ENCODE measurements around the gene PCNX2. TPM values are rescaled to one million over a fixed set of nuclear protein-coding genes. Genes with fewer than 3 reads are reported as not detected.

PCNX2 gene
- total RNA-seq, 1 experiment from 2014 or later, result 96.2 TPM

DNA sequence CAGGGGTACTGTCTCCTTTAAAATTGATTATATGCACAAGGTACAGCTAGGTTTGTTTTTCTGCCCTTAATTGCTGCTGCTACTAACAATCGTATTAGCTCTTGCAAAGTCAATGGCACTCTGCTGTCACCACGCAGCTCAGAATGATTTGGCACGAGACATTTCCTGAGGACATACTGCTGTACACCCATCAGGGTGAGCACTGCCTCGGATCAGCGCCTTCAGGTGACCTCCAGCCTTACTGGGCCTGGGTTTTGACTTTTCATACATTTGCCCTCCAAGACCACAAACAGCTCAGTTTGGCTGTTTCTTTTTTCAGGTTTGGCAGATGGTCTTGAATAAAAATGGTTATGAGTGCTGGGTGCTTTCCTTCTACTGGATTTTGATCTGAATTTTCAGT is 234.3 kb downstream of the PCNX2 start:
- Histone ChIP-seq H3K4me2 (ENCODE audit: low read depth, low read length, poor library complexity, severe bottlenecking) (no peak overlapping the region), H3K9ac (ENCODE audit: low read length) (no peak overlapping the region), H3K4me1 (ENCODE audit: low read length) (peaks cover 13% of the 10 kb centered on the region), H3K79me2 (ENCODE audit: low read length) (no peaks in the 10 kb centered on the region), H3K27ac (ENCODE audit: low read length) (no peak overlapping the region), H3K36me3 (ENCODE audit: insufficient read depth, low read length) (peaks cover 6% of the 10 kb centered on the region; the same call in 1 of the 2 replicates), H3K9me3 (ENCODE audit: low read length) (no peaks in the 10 kb centered on the region), H3K9me2 (replicated peaks; ENCODE audit: insufficient read depth, low read length) (no peaks in the 10 kb centered on the region), H4K20me1 (ENCODE audit: insufficient read depth, low read depth, low read length) (no peaks in the 10 kb centered on the region), H3K4me3 (ENCODE audit: low read length) (no peak overlapping the region), H2AFZ (ENCODE audit: low read length) (no peak overlapping the region), H3K27me3 (ENCODE audit: low read length) (no peaks in the 10 kb centered on the region)
- no peak for DNase-seq

DNA sequence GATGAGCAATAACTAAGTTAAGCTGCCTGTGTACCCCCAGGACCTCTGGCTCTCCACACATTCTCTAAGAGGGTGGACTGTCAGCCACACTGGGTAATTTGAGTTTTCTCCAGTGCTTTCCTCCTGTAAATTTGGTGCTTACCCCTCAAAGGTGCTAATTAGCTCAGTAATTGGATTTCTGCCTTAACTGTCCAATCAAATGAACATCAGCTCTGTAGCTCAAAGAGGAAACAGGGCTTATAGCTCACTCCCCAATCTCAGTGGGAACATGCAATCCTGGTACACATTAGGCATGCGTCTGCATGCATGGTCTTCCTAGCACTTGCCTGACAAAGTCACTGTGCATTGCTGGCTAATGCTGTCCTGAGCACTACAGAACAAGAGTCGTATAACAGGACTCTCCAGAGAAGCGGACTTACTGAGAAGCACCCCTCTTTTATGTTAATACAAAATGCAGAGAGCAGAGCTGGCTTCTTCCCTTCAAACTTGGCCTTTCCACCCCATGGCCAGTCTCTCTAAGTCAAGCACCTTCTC is 235.0 kb downstream of the PCNX2 start:
- Histone ChIP-seq H3K27me3 (ENCODE audit: low read length) (no peaks in the 10 kb centered on the region), H3K4me2 (ENCODE audit: low read depth, low read length, poor library complexity, severe bottlenecking) (no peak overlapping the region), H3K4me1 (ENCODE audit: low read length) (peaks cover 18% of the 10 kb centered on the region), H3K9ac (ENCODE audit: low read length) (no peak overlapping the region), H2AFZ (ENCODE audit: low read length) (no peak overlapping the region), H3K36me3 (ENCODE audit: insufficient read depth, low read length) (peaks cover 6% of the 10 kb centered on the region; the same call in 1 of the 2 replicates), H3K27ac (ENCODE audit: low read length) (no peak overlapping the region), H3K79me2 (ENCODE audit: low read length) (no peaks in the 10 kb centered on the region), H3K9me2 (replicated peaks; ENCODE audit: insufficient read depth, low read length) (no peaks in the 10 kb centered on the region), H3K9me3 (ENCODE audit: low read length) (no peaks in the 10 kb centered on the region), H4K20me1 (ENCODE audit: insufficient read depth, low read depth, low read length) (no peaks in the 10 kb centered on the region), H3K4me3 (ENCODE audit: low read length) (no peak overlapping the region)
- no peak for DNase-seq

DNA sequence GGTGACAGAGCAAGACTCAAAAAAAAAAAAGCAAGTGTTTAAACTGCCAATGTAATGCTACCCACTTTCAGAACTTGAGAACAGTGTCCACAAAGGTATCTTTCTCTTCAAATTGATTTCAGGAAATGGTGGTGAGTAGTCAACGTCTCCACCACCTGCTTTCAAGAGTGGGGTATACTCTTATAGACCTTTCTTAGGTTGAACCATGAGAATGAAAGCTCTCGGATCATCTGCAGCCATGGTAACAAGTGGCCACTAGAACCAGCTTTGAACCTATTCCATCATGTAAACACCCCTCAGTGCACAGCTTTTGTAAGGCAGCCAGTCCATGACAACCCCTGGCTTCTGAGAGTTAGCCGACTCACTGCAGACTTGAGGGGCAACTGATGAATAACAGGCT is 237.7 kb downstream of the PCNX2 start:
- no peak overlapping the region for H3K4me2 ChIP-seq (ENCODE audit: low read depth, low read length, poor library complexity, severe bottlenecking)
- no peaks in the 10 kb centered on the region for H3K79me2 ChIP-seq (ENCODE audit: low read length)
- H3K27me3 ChIP-seq (ENCODE audit: low read length), result no peaks in the 10 kb centered on the region
- no peak overlapping the region for H3K27ac ChIP-seq (ENCODE audit: low read length)
- H3K4me3 ChIP-seq (ENCODE audit: low read length), result no peak overlapping the region
- H3K36me3 ChIP-seq (ENCODE audit: insufficient read depth, low read length), result no peaks in the 10 kb centered on the region; the same call in 1 of the 2 replicates
- peaks cover 18% of the 10 kb centered on the region for H3K4me1 ChIP-seq (ENCODE audit: low read length)
- H4K20me1 ChIP-seq (ENCODE audit: insufficient read depth, low read depth, low read length), result no peaks in the 10 kb centered on the region
- no peak overlapping the region for H3K9ac ChIP-seq (ENCODE audit: low read length)
- H3K9me3 ChIP-seq (ENCODE audit: low read length), result no peaks in the 10 kb centered on the region
- no peaks in the 10 kb centered on the region for H3K9me2 ChIP-seq (replicated peaks; ENCODE audit: insufficient read depth, low read length)
- H2AFZ ChIP-seq (ENCODE audit: low read length), result no peak overlapping the region
- no peak for DNase-seq

DNA sequence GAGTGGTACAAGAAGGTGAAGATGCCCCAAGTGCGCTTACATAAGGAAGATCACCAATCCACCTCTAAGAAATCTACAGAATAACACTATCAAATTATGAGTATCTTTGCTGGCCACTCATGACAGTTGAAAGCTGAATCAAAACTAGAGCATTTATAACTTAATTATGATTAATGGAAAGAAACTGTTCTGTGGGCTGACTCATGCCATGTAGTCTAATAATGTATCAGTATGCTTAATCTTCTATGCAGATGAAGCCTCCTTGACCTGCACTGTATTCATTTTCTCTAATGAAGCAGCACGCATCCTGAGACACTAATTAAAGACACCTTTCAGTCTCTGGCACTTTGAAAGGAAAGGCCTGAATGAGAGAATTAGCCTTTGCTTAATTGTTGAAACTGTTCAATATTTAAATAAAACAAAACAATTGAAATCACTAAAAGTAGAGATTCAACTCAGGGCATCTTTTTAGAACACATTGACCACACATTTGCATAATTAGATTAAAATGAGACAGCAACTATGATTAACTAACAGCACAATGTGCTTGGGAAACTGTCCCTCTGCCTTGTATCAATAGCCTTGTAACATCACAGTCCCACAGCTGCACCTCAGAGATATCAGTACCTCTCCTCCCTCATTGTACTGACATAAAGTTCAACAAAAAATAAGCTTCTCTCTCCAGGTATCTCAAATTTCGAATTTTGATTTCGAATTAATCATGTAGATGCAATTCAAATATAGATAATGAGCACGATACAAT is 239.5 kb downstream of the PCNX2 start:
- no peak for DNase-seq
- Histone ChIP-seq H4K20me1 (ENCODE audit: insufficient read depth, low read depth, low read length) (no peaks in the 10 kb centered on the region), H3K27ac (ENCODE audit: low read length) (peak overlapping the region; percentile 17; the same call in 1 of the 2 replicates), H3K4me1 (ENCODE audit: low read length) (peaks cover 18% of the 10 kb centered on the region), H3K27me3 (ENCODE audit: low read length) (no peaks in the 10 kb centered on the region), H3K36me3 (ENCODE audit: insufficient read depth, low read length) (no peaks in the 10 kb centered on the region; the same call in 1 of the 2 replicates), H3K9ac (ENCODE audit: low read length) (no peak overlapping the region), H3K4me3 (ENCODE audit: low read length) (no peak overlapping the region), H3K4me2 (ENCODE audit: low read depth, low read length, poor library complexity, severe bottlenecking) (peak overlapping the region; percentile 35), H3K79me2 (ENCODE audit: low read length) (no peaks in the 10 kb centered on the region), H2AFZ (ENCODE audit: low read length) (no peak overlapping the region), H3K9me2 (replicated peaks; ENCODE audit: insufficient read depth, low read length) (no peaks in the 10 kb centered on the region), H3K9me3 (ENCODE audit: low read length) (no peaks in the 10 kb centered on the region)

DNA sequence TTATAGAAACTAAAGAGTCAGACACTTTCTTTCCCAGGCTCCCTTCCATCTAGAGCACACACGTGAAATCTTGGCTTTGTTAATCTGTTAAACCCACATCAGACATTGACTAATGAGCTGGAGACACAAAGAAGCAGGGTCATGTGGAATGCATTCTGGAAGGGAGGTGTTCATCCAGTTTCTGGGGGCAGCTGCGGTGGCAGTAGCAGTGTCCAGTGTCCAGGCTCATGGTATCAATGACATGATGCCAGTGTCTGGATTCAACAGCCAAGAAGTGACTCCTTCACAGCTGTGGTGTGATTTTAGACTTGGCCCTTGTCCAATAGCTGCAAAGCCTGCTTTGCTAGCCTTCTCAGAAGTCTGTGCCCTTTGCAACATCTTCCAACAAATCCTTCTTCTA is 249.9 kb downstream of the PCNX2 start:
- no peak for DNase-seq
- H3K4me1 ChIP-seq (ENCODE audit: low read length), result no peaks in the 10 kb centered on the region
- no peaks in the 10 kb centered on the region for H4K20me1 ChIP-seq (ENCODE audit: insufficient read depth, low read depth, low read length)
- H3K4me2 ChIP-seq (ENCODE audit: low read depth, low read length, poor library complexity, severe bottlenecking), result no peak overlapping the region
- no peaks in the 10 kb centered on the region for H3K9me3 ChIP-seq (ENCODE audit: low read length)
- H3K79me2 ChIP-seq (ENCODE audit: low read length), result no peaks in the 10 kb centered on the region; the same call in none of the 2 replicates
- no peaks in the 10 kb centered on the region for H3K27me3 ChIP-seq (ENCODE audit: low read length)
- H3K36me3 ChIP-seq (ENCODE audit: insufficient read depth, low read length), result no peaks in the 10 kb centered on the region
- no peak overlapping the region for H3K27ac ChIP-seq (ENCODE audit: low read length)
- no peak overlapping the region for H2AFZ ChIP-seq (ENCODE audit: low read length)
- no peaks in the 10 kb centered on the region for H3K9me2 ChIP-seq (replicated peaks; ENCODE audit: insufficient read depth, low read length)
- H3K9ac ChIP-seq (ENCODE audit: low read length), result no peak overlapping the region
- no peak overlapping the region for H3K4me3 ChIP-seq (ENCODE audit: low read length)

DNA sequence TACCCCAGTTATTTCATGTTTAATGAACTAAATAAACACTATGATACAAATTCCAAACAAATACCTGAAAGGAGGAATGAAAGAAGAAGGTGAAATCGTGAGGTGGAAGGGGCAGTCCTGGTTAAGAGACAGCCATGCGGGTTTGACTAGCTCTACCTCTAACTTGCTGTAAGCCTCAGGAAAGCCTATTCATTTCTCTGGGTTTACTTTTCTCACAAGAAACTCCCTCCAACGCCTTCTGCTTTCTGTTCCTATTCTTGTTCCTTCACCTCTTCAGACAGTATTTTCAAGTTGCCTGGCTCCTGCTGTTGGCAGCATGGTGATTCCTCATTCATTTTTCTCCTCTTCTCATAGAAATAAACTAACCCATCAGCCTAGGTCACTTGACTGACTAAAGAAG is 252.7 kb downstream of the PCNX2 start:
- no peak overlapping the region for H3K9ac ChIP-seq (ENCODE audit: low read length)
- H4K20me1 ChIP-seq (ENCODE audit: insufficient read depth, low read depth, low read length), result no peaks in the 10 kb centered on the region
- no peaks in the 10 kb centered on the region for H3K4me1 ChIP-seq (ENCODE audit: low read length)
- H3K27ac ChIP-seq (ENCODE audit: low read length), result no peak overlapping the region
- H2AFZ ChIP-seq (ENCODE audit: low read length), result no peak overlapping the region
- no peaks in the 10 kb centered on the region for H3K9me3 ChIP-seq (ENCODE audit: low read length)
- H3K4me3 ChIP-seq (ENCODE audit: low read length), result no peak overlapping the region
- H3K4me2 ChIP-seq (ENCODE audit: low read depth, low read length, poor library complexity, severe bottlenecking), result no peak overlapping the region
- H3K9me2 ChIP-seq (replicated peaks; ENCODE audit: insufficient read depth, low read length), result no peaks in the 10 kb centered on the region
- DNase-seq, result no peak
- H3K79me2 ChIP-seq (ENCODE audit: low read length), result no peaks in the 10 kb centered on the region; the same call in 1 of the 2 replicates
- H3K27me3 ChIP-seq (ENCODE audit: low read length), result no peaks in the 10 kb centered on the region
- no peaks in the 10 kb centered on the region for H3K36me3 ChIP-seq (ENCODE audit: insufficient read depth, low read length)

DNA sequence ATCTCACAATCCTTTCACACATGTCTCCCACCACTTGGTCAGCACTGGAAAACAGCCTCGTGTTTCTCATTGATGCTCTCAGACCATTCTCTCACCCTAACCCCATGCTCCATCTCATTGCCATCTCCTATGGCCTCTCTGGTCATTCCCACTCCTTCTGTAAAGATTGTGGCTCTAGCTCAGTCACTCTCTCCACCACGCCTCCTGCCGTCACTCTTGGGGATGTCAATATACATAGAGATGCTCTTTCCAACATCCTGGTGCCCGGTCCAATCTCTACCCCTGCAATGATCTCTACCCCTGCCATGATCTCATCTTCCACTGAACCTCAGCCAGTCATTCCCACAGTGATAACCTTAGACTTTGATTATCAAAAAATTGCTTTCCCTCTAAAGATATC is 255.0 kb downstream of the PCNX2 start:
- Histone ChIP-seq H3K4me1 (ENCODE audit: low read length) (no peaks in the 10 kb centered on the region), H3K36me3 (ENCODE audit: insufficient read depth, low read length) (no peaks in the 10 kb centered on the region), H3K9me3 (ENCODE audit: low read length) (no peaks in the 10 kb centered on the region), H3K9me2 (replicated peaks; ENCODE audit: insufficient read depth, low read length) (no peaks in the 10 kb centered on the region), H3K9ac (ENCODE audit: low read length) (no peak overlapping the region), H2AFZ (ENCODE audit: low read length) (no peak overlapping the region), H3K4me3 (ENCODE audit: low read length) (no peak overlapping the region), H3K4me2 (ENCODE audit: low read depth, low read length, poor library complexity, severe bottlenecking) (no peak overlapping the region), H3K27me3 (ENCODE audit: low read length) (no peaks in the 10 kb centered on the region), H3K27ac (ENCODE audit: low read length) (no peak overlapping the region), H4K20me1 (ENCODE audit: insufficient read depth, low read depth, low read length) (no peaks in the 10 kb centered on the region), H3K79me2 (ENCODE audit: low read length) (no peaks in the 10 kb centered on the region)
- no peak for DNase-seq

DNA sequence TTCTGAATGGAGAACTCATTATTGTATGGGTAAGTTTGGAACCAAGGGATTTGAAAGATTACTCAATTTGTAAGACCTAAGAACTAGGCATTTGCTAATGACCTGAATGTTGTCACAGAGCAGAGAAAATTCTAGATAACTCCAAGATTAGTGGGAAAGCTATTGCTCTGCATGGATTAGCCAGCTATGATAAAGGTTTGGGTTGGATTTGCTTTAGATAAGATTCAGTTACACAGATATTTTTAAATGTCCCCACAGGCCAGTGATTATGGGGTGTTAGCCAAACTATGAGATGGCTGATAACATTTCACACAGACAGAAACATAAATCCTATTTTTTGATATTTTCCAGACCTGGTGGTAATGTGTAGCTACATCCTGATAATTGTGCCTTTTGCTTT is 256.9 kb downstream of the PCNX2 start:
- Histone ChIP-seq H2AFZ (ENCODE audit: low read length) (no peak overlapping the region), H3K36me3 (ENCODE audit: insufficient read depth, low read length) (no peaks in the 10 kb centered on the region), H3K4me3 (ENCODE audit: low read length) (no peak overlapping the region), H3K27me3 (ENCODE audit: low read length) (no peaks in the 10 kb centered on the region), H4K20me1 (ENCODE audit: insufficient read depth, low read depth, low read length) (no peaks in the 10 kb centered on the region), H3K4me1 (ENCODE audit: low read length) (no peaks in the 10 kb centered on the region), H3K9me3 (ENCODE audit: low read length) (no peaks in the 10 kb centered on the region), H3K4me2 (ENCODE audit: low read depth, low read length, poor library complexity, severe bottlenecking) (no peak overlapping the region), H3K9ac (ENCODE audit: low read length) (no peak overlapping the region), H3K79me2 (ENCODE audit: low read length) (no peaks in the 10 kb centered on the region), H3K27ac (ENCODE audit: low read length) (no peak overlapping the region), H3K9me2 (replicated peaks; ENCODE audit: insufficient read depth, low read length) (no peaks in the 10 kb centered on the region)
- DNase-seq, result no peak

Measured in Karpas-422 (cell line).